GM21529 (cell line): ENCODE data around the gene ACSS1.
A peak's percentile ranks its signal among the peaks of the same experiment; 100 is the strongest.

Experiments used
- ATAC-seq: cut with Tn5 transposase; IDR thresholded peaks from one replicate; pipeline ENCODE4 v1.9.1; 2021; ENCODE audit not compliant: unreplicated experiment

The ACSS1 gene

DNA sequence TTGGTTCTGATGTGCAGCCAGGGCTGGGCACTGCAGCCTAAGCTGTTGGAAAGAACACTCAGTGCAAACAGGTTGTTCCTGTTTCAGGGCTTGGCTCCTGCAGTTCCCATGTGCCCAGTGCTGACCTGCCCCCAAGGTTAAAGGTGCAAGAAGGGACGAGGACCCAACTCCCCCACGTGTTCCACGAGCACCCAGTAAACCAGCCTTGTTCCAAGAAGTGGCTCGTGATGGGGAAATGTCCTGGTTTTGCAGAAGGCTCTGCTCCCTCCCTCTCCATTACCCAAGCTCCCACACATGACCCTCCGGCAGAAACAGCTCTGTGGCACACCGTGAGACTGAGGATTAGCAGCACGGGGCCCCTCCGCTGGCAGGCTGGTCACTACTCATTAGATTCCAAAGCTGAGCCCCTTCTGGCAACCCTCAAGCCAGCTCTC lies 9.4 kb downstream of the ACSS1 start:
- ATAC-seq: no peak

DNA sequence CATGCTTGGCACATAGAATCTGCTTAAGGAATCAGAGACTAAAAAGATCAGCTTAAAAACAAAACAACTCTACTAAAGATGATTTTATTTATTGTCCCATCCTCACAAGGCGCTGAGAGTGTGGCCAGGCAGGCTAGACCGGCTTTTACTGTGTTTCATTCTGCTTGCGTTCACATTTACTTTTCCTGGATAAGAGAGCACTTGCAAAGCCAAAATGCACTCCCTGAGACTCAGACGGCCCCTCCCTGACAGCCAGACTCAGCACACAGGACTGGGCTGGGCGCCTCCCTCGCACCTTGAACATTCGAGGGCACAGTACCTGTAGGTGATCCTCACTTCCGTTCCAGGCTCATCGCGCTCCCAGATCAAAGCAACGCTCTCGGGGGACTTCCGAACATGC lies 10.2 kb downstream of the ACSS1 start:
- ATAC-seq: no peak

DNA sequence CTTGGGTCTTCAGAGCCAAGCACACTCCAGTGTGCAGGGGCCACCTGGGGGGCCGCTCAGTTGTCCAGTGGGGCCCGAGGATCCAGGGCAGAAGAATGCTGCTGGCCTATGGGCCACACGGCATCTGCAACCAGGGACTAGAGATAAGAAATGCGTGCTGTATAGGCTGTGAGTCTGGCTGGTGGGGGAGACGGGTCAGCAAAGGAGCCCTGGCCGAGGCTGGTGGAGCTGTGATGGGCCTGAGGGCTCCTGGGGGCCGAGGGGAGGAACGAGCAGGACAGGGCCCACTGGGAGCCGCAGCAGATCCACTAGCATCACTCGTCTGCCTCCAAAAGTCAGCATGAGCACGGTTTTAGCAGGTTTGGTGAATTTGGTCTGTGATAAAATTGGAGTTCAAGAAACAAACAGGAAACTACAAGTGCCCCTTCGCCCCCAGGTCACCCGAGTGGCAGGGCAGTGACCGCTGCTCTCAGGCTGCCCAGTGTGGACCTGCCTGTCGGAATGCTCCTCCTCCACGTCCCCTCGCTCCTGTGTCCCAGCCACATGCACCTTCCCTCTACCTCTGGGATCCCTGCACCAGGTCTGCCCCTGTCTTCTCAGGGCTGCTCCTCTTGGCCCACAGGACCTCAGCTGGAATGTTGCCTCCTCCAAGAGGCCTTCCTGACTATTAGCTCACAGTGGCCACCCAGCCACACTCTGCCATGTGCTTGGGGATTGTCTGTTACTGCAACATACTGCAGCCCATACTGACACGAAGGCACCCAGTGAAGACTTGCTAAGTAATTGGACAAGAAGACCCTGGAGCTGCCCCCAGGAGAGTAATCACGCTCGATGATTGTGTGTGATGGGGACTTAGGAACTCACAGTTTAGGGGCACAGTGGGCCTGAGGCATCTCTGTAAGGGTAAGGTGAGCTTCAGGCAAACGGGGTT lies 10.9 kb downstream of the ACSS1 start:
- ATAC-seq: no peak

DNA sequence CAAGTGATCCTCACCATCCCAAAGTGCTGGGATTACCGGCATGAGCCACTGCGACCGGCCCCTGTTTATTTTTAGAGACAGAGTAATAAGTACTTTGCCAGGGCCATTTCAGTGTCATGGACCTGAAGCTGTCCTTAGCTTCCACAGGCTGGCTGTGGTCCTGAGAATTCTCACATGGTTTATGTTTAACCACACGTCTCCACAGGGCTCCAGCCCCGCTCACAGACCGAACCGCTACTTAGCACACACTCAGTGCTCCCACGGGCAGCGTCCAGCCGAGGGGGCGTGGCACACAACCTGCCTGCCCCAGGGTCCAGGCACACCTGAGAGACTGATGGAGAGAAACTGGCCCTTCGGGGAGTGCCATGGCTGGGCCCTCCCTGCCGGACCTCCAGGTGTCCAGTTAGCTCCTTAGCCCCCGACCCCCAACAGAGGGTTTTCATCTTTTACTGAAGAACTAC lies 11.7 kb downstream of the ACSS1 start:
- ATAC-seq: no peak

DNA sequence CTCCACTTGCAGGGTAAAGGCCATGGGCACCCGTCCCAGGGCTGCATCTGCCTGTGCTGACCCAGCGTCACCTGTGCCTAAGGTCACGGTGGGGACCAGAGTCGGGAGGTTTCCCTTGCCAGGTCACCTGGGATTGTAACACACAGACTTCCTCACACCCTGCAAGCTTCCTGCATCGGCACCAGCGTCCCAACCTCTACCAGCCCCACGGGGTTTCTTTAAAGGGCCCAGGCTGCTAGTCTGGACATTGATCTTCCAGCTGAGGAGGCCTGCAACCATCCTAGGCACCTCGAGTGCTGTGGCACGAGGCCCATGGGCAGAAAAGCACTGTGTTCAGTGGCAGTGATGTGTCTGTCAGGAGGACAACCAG lies 12.6 kb downstream of the ACSS1 start:
- no peak for ATAC-seq

DNA sequence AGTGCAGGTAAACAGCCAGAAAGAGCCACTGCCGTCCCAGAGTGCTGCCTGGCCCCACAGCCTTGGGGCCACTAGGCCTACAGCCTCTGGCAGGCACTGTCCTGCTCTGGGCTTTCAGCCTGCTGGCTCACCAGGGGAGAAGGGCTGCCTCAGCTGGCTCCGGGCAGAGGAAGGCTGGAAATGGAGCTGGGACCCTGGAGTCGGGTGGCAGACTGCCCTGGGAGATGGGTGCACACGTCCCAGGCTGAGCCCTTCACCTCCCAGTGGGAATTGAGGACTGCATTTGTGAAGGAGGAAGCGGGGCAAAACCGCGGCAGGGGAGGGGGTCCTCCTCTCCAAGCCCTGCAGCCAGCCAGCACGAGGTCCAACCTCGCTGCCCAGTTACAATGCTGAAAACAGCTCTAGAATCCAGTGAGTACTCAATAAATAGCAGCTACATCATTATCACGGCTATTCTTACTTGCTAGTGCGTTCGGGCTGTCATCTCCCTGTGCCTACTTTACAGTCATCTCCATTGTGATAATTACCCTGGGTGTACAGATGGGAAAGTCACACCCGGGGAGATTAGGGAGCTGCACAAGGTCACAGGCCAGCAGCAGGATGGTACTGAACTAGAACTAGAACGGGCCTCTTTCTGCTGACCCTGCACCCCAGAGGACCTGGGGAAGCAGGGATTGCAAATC lies 13.1 kb downstream of the ACSS1 start:
- ATAC-seq: no peak

DNA sequence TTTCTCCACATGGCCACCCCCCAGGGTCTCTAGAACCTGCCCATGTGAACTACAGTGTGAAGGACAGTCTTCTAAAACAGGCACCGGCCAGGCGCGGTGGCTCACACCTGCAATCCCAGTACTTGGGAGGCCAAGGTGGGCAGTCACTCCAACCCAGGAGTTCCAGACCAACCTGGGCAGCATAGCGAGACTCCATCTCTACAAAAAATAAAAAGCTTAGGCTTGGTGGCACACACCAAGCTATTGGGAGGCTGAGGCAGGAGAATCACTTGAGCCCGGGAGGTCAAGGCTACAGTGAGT lies 13.7 kb downstream of the ACSS1 start:
- ATAC-seq: no peak

DNA sequence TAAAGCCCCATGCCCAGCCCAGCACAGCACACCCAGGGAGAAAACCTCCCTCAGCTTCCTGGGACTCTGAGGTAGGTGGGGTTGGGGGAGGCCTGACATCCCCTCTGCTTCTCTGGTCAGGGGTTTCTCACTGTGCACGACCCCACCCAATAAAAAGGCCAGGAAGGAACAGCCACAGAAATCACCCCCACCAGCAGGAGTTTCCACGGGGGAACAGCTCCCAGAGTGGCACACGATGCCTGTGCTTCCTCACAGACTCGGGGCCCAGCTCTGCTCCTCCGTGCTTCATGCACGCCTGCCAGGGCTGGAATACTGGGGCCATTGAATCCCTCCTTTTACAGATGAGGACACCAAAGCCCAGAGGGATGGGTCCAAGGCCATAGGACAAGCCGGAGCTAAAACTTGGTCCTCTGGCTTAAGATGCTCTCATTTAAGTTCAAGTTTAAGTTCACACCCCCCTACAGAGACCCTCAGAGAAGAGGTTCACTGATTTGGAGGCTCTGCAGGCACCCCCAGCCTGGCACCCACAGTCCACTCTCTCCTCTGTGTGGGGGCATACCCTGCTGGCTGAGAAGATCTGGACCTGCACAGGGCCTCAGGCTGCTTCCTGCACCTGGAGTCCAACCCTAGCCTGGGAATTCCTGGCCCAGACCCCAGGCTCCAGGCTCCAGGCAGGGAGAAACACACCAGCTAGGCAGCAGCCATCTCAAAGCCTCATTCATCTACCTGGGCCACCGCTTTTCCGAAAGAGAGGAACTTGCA lies 14.3 kb downstream of the ACSS1 start:
- no peak for ATAC-seq

DNA sequence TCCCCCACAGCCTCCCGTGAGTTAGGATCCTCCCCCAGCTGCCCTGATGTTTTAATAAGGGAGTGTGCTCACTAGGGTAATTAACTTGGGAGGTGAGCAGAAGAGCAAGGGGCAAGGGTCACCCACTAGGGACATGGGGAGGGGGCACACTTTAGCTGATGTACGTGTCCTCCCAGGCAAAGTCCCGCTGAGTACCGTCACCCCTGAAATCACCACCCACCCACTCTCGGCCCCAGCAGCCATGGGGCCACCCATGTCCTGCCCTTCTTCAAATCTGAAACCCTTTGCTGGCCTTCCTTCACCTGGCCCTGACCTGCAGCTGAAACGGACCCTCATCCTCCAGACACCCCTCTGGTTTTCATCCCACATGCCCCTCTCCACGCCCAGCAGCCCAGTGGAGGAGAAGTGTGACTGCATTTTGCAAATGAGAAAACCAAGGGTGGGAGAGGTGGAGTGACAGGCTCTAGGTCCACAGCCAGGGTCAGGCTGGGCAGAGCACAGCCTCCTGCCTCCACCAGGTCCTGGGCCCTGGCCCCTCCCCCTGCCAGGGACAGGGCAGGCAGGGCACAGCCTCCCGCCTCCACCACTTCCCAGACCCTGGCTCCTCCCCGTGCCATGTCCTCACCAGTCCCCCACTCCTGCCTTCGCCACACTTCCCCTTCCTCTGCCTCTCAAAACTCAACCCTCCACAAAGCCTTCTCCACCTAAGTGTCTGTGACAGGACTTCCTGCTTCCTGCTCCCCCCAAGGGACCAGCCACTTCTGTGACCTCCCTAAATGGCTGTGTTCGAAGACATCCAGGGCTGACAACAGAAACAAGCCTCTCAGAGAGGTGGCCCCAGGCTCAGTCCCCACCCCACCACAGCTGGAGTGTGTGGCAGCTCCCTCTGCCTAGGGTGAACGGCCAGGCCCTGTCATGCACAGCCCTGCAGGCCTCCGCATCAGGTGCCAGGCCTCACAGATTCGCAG lies 15.1 kb downstream of the ACSS1 start:
- ATAC-seq: peak; percentile 94

DNA sequence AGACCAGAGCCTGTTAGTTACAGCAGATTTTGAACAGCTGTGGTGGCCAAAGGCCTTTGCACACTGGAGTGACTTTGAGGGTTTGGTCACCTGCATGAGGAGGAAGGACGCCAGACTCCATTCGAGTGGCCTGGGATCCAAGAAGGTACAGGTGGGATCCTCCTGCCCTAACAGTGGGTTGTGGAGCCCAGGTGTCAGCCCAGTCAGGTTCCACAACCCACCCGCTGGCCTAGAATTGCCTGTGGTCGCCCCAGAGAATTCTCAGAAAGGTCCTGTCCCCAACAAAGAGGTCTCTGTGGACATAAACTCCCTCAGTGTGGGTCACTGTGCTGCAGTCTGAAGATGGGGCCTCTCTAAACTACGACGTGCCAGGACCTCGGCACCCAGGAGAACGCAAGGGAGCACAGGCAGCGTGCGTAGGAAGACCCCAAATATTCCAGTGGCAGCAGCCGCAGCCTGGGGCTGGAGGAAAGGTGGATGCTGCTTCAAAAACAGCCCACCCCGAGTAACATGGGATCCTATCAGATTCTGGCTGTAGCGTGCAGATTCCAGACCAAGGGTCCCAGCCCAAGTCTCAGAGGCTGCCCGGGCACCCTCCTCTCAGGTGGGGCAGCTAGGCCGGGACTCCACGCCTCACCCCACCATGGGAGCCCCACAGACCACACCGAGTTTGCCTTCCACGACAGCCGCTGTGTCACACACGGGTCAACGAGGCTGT lies 16.0 kb downstream of the ACSS1 start:
- no peak for ATAC-seq

DNA sequence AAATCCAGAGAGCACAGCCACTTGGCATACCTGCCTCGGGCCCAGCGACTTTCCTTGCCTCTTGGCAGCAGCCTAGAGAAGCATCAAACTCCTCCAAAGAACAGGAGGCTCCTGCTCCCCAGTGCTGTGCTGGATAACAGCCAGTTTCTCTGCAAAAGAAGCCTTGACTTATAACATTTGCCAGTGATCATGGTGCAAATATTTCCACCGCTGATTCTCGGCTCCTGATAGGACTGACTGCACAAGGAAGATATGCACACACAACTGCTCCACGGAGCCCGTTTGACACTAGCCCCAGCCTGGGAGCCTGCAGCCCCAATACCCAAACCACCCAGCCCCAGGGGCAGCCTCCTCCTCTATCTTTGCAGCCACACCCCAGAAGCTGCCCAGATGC lies 17.5 kb downstream of the ACSS1 start:
- ATAC-seq: no peak

DNA sequence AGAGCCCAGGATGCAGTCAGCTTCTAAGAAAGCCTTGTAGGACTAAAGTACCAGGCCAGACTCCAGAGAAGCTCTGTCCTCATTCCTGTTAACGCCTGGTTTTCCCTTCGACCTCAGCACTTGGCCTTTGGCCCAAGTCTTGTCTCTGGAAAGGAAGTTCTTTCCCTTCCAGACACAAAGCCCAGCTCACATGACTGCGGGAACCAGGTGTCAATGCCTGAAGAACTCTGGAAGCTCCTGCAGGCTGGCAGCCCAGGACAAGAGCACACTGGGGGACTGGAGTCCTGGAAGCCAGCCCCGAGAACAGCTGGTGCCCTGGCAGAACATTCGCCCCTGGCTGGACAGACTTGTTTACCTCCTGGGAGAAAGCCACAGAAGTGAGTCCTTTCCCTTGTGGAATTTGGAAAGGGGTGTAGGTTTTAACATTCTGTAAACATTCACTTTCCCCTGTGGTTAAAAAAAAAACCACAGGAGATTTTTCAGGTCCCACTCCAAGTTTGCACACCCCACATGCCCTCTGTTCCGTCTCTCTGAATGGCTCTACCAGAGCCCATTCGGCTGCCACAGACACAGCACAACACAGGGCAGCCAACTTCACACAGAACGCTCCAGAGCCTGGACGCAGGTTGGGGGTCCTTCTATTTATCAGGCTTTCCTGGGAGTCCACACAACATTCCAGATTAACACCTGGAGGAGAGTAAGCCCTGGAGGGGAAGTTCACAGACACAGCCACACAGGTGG lies 18.1 kb downstream of the ACSS1 start:
- no peak for ATAC-seq

DNA sequence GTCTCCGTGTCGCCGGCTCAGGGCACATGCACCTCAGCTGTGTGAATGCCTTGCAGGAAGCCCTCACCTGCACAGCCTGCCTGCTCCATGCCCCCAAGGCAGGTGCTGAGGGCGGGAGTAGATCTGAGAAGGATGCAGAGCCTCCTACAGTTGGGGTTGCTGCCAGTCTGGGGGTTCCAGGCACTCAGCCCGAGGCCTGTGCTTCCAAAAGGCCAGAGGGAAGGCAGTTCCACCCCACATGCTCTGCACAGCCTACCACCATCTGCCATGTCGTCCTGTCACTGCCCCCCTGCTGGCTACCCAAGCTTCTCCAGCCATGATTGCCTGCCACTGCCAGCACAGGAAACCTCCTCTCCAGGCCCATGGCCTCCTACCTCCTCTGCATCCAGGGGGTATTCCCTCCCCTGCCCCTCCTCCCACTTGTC lies 19.3 kb downstream of the ACSS1 start:
- ATAC-seq: no peak

DNA sequence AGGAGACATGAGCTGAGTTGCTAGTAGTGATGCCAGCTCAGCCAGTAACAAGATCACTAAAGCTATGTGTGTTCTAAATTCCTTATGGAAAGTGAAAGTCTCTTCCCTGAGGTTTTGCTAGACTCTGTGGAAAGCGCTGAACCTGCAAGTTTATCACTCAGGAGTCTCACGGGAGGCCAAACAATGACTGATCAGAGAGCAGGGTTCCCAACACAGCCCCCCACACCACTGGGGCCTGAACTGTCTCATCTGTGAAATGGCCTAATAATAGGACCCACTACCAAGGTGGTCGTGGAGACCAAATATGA lies 19.9 kb downstream of the ACSS1 start:
- no peak for ATAC-seq

DNA sequence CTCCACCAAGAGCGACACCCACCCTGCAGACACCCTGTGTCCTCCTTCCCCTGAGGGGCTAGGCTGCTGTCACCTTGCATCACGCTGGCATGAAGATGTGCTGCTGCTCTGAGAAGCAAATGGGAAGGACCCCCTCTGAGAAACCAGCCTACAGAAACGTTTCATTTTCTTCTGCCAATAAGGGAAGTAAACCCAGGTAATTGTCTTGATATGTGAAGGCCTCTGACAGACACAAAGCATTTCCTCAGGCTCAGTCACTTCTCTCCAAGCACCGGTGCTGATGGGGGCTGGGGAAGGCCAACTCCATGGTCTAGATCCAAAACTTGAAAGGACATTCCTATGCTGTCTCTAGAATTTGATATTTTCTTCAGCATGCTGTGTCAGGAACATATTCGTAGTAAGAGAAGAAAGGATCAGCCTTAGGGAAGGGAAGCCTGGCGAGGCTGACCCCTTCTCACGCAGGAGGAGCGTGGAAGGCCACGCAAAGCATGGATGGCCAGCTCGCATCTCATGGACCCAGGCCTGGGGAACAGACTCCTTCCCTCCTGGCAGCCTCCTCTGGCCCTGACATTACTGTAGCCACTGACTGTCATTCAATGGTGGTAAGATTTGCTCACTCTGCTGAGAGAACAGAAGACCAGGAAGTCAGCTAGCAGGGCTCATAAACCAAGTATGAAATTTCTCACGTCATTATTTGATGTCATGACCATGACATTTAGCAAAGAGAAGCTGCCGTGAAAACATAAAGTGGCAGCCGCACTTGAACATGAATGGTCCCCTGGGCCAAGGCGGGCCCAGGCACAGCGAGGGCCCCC lies 20.4 kb downstream of the ACSS1 start:
- no peak for ATAC-seq

DNA sequence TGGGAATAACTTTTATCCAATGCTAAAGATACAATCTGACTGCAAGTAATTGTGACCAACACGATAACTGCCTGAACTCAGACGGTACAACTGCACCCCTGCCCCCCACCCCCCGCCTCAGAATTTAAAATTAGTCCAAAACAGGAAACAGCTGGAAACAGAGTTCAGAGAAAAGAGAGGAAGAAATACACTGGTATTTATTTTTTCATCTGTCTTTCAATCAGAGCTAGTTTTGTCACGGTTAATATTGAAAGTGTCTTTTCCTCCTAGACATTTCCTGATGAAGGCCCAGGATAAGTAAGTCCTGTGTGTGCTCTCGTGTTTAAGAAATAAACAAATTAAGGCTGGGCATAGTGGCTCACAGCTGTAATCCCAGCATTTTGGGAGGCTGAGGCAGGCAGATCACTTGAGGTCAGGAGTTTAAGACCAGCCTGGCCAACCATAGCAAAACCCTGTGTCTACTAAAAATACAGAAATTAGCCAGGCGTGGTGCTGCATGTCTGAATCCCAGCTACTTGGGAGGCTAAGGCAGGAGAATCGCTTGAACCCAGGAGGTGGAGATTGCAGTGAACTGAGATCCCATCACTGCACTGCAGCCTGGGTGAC lies 21.5 kb downstream of the ACSS1 start:
- ATAC-seq: no peak

DNA sequence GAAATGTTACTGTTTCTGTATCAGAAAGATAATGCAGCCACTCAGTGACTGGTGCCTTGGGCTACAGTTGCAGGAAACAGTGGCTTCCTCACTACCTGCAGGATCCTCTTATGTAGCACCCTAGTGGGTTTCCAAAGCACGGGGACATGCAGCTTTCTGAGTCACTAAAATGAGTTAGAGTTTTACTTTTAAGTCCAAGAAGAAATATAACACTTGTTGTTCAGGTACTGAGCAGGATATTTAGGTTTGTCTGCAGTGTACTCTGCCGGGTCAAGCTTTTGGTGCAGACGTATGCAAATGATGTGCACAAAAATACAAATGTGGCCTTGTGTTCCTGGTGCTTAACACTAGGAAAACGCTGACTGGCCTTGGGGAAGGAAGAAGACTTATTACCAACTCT lies 22.0 kb downstream of the ACSS1 start:
- ATAC-seq: no peak

DNA sequence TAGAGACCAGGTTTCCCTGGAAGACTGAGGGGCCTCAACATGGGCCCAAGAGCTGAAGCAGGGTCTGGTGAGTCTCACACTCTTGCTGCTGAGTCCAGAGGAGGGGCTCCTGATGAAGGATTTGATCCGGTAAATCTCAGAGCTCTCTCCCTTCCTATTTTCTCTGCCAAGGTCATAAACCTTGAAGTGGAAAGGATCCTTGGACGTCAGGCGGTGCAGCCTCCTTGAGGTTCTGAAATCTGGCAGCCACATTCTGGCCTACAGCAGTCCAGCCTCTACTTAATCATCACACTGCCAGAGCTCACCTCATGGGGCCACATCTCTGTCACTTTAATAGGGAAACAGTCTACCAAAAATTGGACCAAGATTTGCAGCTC lies 24.0 kb downstream of the ACSS1 start:
- ATAC-seq: no peak
